Measurements from ENCODE around the gene WIPF1. TPM values are rescaled to one million over a fixed set of nuclear protein-coding genes. Genes with fewer than 3 reads are reported as not detected.

WIPF1 gene
- total RNA-seq, 1 donor from 2014 or later = 373 TPM

GRCh38 chr2:174599310-174599921, 1.8 kb upstream of the WIPF1 start:
- intact Hi-C loops (cut with micrococcal nuclease) = loop anchor here (5.0 kb wide), 3 partner anchors 178 to 637 kb away; partner anchors contain the start of gene ATF2

- intact Hi-C loops (cut with micrococcal nuclease) = loop anchor here (1.0 to 5.0 kb wide), 6 partner anchors 36 to 635 kb away; partner anchors contain the start of genes ATF2 and GPR155
Observed at GRCh38 chr2:174597009-174597344, 627 bp downstream of the WIPF1 start.

- intact Hi-C loops (cut with micrococcal nuclease) = loop anchor here (2.0 to 5.0 kb wide), 4 partner anchors 109 to 634 kb away; partner anchors contain the start of genes ATF2 and GPR155
Observed at GRCh38 chr2:174595891-174596397, 1.7 kb downstream of the WIPF1 start.

- intact Hi-C loops (cut with micrococcal nuclease) = loop anchor here (5.0 kb wide), 3 partner anchors 182 to 633 kb away; partner anchors contain the start of gene ATF2
Observed at GRCh38 chr2:174595116-174595809, 2.3 kb downstream of the WIPF1 start.

- intact Hi-C loops (cut with micrococcal nuclease) = loop anchor here (5.0 kb wide), 1 partner anchor 88 kb away; no protein-coding TSS in a partner anchor
Observed at GRCh38 chr2:174594456-174594855, 3.1 kb downstream of the WIPF1 start.

GRCh38 chr2:174593574-174594203, 3.9 kb downstream of the WIPF1 start:
- intact Hi-C loops (cut with micrococcal nuclease) = loop anchor here (1.0 to 5.0 kb wide), 5 partner anchors 15 to 100 kb away; no protein-coding TSS in a partner anchor

GRCh38 chr2:174593041-174593440, 4.6 kb downstream of the WIPF1 start:
- intact Hi-C loops (cut with micrococcal nuclease) = loop anchor here (1.0 to 5.0 kb wide), 5 partner anchors 14 to 100 kb away; no protein-coding TSS in a partner anchor

- intact Hi-C loops (cut with micrococcal nuclease) = loop anchor here (2.0 to 5.0 kb wide), 2 partner anchors 13 to 91 kb away; no protein-coding TSS in a partner anchor
Observed at GRCh38 chr2:174591740-174592139, 5.9 kb downstream of the WIPF1 start.

- intact Hi-C loops (cut with micrococcal nuclease) = loop anchor here (5.0 kb wide), 1 partner anchor 91 kb away; no protein-coding TSS in a partner anchor
Observed at GRCh38 chr2:174590928-174591648, 6.5 kb downstream of the WIPF1 start.

GRCh38 chr2:174590346-174590745, 7.3 kb downstream of the WIPF1 start:
- intact Hi-C loops (cut with micrococcal nuclease) = loop anchor here (5.0 kb wide), 1 partner anchor 92 kb away; no protein-coding TSS in a partner anchor

GRCh38 chr2:174589334-174589733, 8.3 kb downstream of the WIPF1 start:
- intact Hi-C loops (cut with micrococcal nuclease) = no loop called here

- intact Hi-C loops (cut with micrococcal nuclease) = no loop called here
Observed at GRCh38 chr2:174588463-174588862, 9.1 kb downstream of the WIPF1 start.

- intact Hi-C loops (cut with micrococcal nuclease) = no loop called here
Observed at GRCh38 chr2:174587579-174587978, 10.0 kb downstream of the WIPF1 start.

GRCh38 chr2:174586418-174587295, 10.9 kb downstream of the WIPF1 start:
- intact Hi-C loops (cut with micrococcal nuclease) = no loop called here

- intact Hi-C loops (cut with micrococcal nuclease) = no loop called here
Observed at GRCh38 chr2:174585657-174586252, 11.8 kb downstream of the WIPF1 start.

- intact Hi-C loops (cut with micrococcal nuclease) = no loop called here
Observed at GRCh38 chr2:174585146-174585545, 12.5 kb downstream of the WIPF1 start.

GRCh38 chr2:174581491-174581890, 16.1 kb downstream of the WIPF1 start:
- intact Hi-C loops (cut with micrococcal nuclease) = loop anchor here (5.0 kb wide), 1 partner anchor 36 kb away; no protein-coding TSS in a partner anchor

- intact Hi-C loops (cut with micrococcal nuclease) = loop anchor here (5.0 kb wide), 1 partner anchor 36 kb away; no protein-coding TSS in a partner anchor
Observed at GRCh38 chr2:174580951-174581350, 16.7 kb downstream of the WIPF1 start.

- intact Hi-C loops (cut with micrococcal nuclease) = loop anchor here (1.0 to 2.0 kb wide), 3 partner anchors 15 to 110 kb away; no protein-coding TSS in a partner anchor
Observed at GRCh38 chr2:174577967-174578589, 19.5 kb downstream of the WIPF1 start.
